Astrocyte (in vitro differentiated cells and primary cell): Measurements from ENCODE around the gene TUBB4B. TPM values are rescaled to one million over a fixed set of nuclear protein-coding genes. Genes with fewer than 3 reads are reported as not detected.
A peak's percentile ranks its signal among the peaks of the same experiment; 100 is the strongest.

Source experiments
- DNase-seq: peaks from one replicate; pipeline ENCODE4 v3.0.0-alpha.2; 2010; ENCODE audit warnings: low read depth
- FAIRE-seq: peaks from 2 replicates; lab custom pipeline; 2011; peaks lifted over from hg19 to GRCh38; lab: Jason Lieb, UNC
- H2AFZ ChIP-seq: 2 replicates; pipeline ENCODE4 v1.6.0; 2012; ENCODE audit warnings: low read depth, low read length, inconsistent platforms
- H3K27ac ChIP-seq: 2 replicates; pipeline ENCODE4 v1.5.1; 2011; ENCODE audit warnings: low read depth, low read length, inconsistent platforms
- H3K27me3 ChIP-seq: 2 replicates; pipeline ENCODE4 v1.6.0; 2011; ENCODE audit warnings: low read length, inconsistent platforms; ENCODE audit not compliant: insufficient read depth
- H3K36me3 ChIP-seq: 2 replicates; pipeline ENCODE4 v1.5.1; 2011; ENCODE audit warnings: low read length, inconsistent platforms; ENCODE audit not compliant: insufficient read depth
- H3K4me1 ChIP-seq: 2 replicates; pipeline ENCODE4 v1.5.1; 2011; ENCODE audit warnings: low read length, inconsistent platforms; ENCODE audit not compliant: insufficient read depth
- H3K4me2 ChIP-seq: 2 replicates; pipeline ENCODE4 v1.6.0; 2012; ENCODE audit warnings: low read length, inconsistent platforms
- H3K4me3 ChIP-seq: 2 replicates; pipeline ENCODE4 v1.5.1; 2011; ENCODE audit warnings: low read depth, mild to moderate bottlenecking, low read length, inconsistent platforms; ENCODE audit not compliant: insufficient read depth
- H3K79me2 ChIP-seq: 2 replicates; pipeline ENCODE4 v1.6.0; 2012; ENCODE audit warnings: mild to moderate bottlenecking, low read length, inconsistent platforms; ENCODE audit not compliant: insufficient read depth
- H3K9ac ChIP-seq: 2 replicates; pipeline ENCODE4 v1.6.0; 2012; ENCODE audit warnings: mild to moderate bottlenecking, low read length, inconsistent platforms
- H3K9me3 ChIP-seq: 2 replicates; pipeline ENCODE4 v1.5.1; 2012; ENCODE audit warnings: low read depth, mild to moderate bottlenecking, low read length, inconsistent platforms; ENCODE audit not compliant: insufficient read depth
- H4K20me1 ChIP-seq: 2 replicates; pipeline ENCODE4 v1.6.0; 2012; ENCODE audit warnings: low read length, inconsistent platforms; ENCODE audit not compliant: insufficient read depth
- H3K27ac Mint-ChIP-seq: one replicate; pipeline ENCODE4 v1.8.0; 2021; ENCODE audit warnings: mild to moderate bottlenecking, mixed read lengths; ENCODE audit not compliant: unreplicated experiment
- H3K27me3 Mint-ChIP-seq: one replicate; pipeline ENCODE4 v1.8.0; 2021; ENCODE audit warnings: low read depth, mixed read lengths; ENCODE audit not compliant: unreplicated experiment
- H3K36me3 Mint-ChIP-seq: one replicate; pipeline ENCODE4 v1.8.0; 2021; ENCODE audit warnings: low read depth, mixed read lengths; ENCODE audit not compliant: unreplicated experiment
- H3K4me1 Mint-ChIP-seq: one replicate; pipeline ENCODE4 v1.8.0; 2021; ENCODE audit warnings: low read depth, mixed read lengths; ENCODE audit not compliant: unreplicated experiment
- H3K4me3 Mint-ChIP-seq: one replicate; pipeline ENCODE4 v1.8.0; 2021; ENCODE audit warnings: mild to moderate bottlenecking, moderate library complexity, mixed read lengths; ENCODE audit not compliant: unreplicated experiment
- H3K9me3 Mint-ChIP-seq: one replicate; pipeline ENCODE4 v1.8.0; 2021; ENCODE audit warnings: mild to moderate bottlenecking, mixed read lengths; ENCODE audit not compliant: unreplicated experiment
- CTCF ChIP-seq: IDR thresholded peaks from 2 replicates; pipeline ENCODE4 v1.5.1; 2011; ENCODE audit warnings: low read depth, mild to moderate bottlenecking, inconsistent platforms, low read length, moderate library complexity; ENCODE audit not compliant: insufficient read depth
- EZH2 ChIP-seq: IDR thresholded peaks from 2 replicates; pipeline ENCODE4 v1.6.1; 2012; ENCODE audit warnings: mild to moderate bottlenecking, low read length, inconsistent platforms; ENCODE audit not compliant: insufficient read depth
- total RNA-seq: library from RNA; stranded (reverse); gene quantifications from 2 replicates; pipeline ENCODE4 v1.2.1, GENCODE V29; 2021

Gene TUBB4B
- total RNA-seq, 1 donor from 2014 or later, result 218 TPM

- H3K36me3 Mint-ChIP-seq, result no peaks in the 10 kb centered on the region
- TF ChIP-seq CTCF, result no peak
- no peak for TF ChIP-seq EZH2
These were observed 42.8 kb upstream of the TUBB4B start for GRCh38 chr9:137198051-137198901.

GRCh38 chr9:137198902-137199283, 42.2 kb upstream of the TUBB4B start:
- H3K4me3 Mint-ChIP-seq, result no peak overlapping the region
- peak overlapping the region; percentile 52 for H3K9ac ChIP-seq
- H3K36me3 ChIP-seq, result no peaks in the 10 kb centered on the region
- H3K27me3 ChIP-seq, result no peaks in the 10 kb centered on the region
- H3K27ac Mint-ChIP-seq, result no peak overlapping the region
- peaks cover 18% of the 10 kb centered on the region for H3K4me1 ChIP-seq
- H3K79me2 ChIP-seq, result peaks cover 64% of the 10 kb centered on the region
- no peak for TF ChIP-seq CTCF
- TF ChIP-seq EZH2, result no peak
- no peaks in the 10 kb centered on the region for H3K27me3 Mint-ChIP-seq
- H3K4me1 Mint-ChIP-seq, result peaks cover 10% of the 10 kb centered on the region
- peak overlapping the region; percentile 48 for H3K4me3 ChIP-seq
- H4K20me1 ChIP-seq, result peaks cover 55% of the 10 kb centered on the region
- no peaks in the 10 kb centered on the region for H3K9me3 Mint-ChIP-seq
- FAIRE-seq (no peak), DNase-seq (no peak)
- peak overlapping the region; percentile 89 for H3K4me2 ChIP-seq
- H3K9me3 ChIP-seq, result no peaks in the 10 kb centered on the region
- H3K27ac ChIP-seq, result no peak overlapping the region
- no peak overlapping the region for H2AFZ ChIP-seq
- no peaks in the 10 kb centered on the region for H3K36me3 Mint-ChIP-seq

More at GRCh38 chr9:137198051-137198901, 42.8 kb upstream of the TUBB4B start:
- Histone ChIP-seq H4K20me1 (peaks cover 59% of the 10 kb centered on the region), H3K27me3 (no peaks in the 10 kb centered on the region), H3K79me2 (peaks cover 59% of the 10 kb centered on the region), H3K4me3 (peak overlapping the region; percentile 10), H2AFZ (no peak overlapping the region), H3K9ac (peak overlapping the region; percentile 6), H3K9me3 (no peaks in the 10 kb centered on the region), H3K4me2 (peak overlapping the region; percentile 89), H3K4me1 (peaks cover 18% of the 10 kb centered on the region), H3K27ac (no peak overlapping the region), H3K36me3 (no peaks in the 10 kb centered on the region)
- FAIRE-seq, result no peak
- peaks cover 12% of the 10 kb centered on the region for H3K4me1 Mint-ChIP-seq
- H3K4me3 Mint-ChIP-seq, result peak overlapping the region; percentile 71
- no peak for DNase-seq
- H3K27ac Mint-ChIP-seq, result no peak overlapping the region
- no peaks in the 10 kb centered on the region for H3K9me3 Mint-ChIP-seq
- H3K27me3 Mint-ChIP-seq, result no peaks in the 10 kb centered on the region
